ENCODE measurements around the gene FBXL16. TPM values are rescaled to one million over a fixed set of nuclear protein-coding genes. Genes with fewer than 3 reads are reported as not detected.

The FBXL16 gene
- total and polyA plus RNA-seq, 2 of the 13 experiments (the other 11 are each of a cell fraction or from before 2014, with no cell fraction given) = 0.22 to 2.0 TPM

DNA sequence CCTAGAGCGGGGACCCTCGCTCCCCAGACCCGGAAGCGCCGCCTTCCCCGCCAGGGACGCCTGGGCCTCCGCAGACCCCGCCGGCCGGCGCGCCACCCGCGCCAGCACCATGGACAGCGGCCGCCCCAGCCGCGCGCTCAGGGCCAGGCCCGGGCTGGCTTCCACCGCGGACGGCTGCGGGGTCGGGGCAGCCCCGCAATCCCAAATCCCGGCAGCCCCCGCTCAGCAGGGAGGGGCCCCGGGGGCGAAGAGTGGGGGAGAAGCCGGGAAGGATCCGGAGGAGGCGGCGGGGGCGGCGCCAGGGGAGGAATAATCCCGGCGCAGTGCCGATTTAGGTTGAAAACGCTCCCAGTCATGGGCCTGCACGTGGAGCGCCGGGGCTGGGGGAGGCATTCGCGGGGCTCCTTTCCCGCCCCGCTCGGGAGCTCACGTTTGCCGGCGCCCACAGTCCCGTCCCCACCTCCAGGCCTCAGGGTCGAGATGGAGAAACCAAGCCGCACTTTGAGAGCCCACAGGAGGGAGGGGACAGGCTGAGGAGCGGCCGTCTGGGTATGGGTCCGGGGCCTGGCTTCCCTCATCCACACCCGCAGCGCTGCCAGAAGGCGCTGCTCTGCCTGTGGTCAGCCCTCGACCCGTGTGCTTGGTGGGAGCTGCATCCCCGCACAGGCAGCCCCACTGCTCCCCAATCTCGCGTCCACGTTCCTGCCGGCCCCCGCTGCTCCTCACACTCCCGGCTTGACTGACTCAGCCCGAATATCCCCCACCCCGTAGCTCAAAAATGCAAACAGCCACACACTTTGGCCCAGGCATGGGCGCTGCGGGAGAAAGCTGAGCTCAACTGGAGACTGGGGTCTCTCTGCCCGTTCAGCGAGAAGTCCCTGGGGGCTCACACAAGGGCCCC lies 4.7 kb downstream of the FBXL16 start (continued):
- no peak for TF ChIP-seq HOMEZ (CRISPR knock-in tag; IDR thresholded peaks at IDR 0.05; ENCODE audit: low read depth)
- TF ChIP-seq KMT2B (CRISPR knock-in tag; IDR thresholded peaks at IDR 0.05) = no peak
- no peak for TF ChIP-seq U2AF1 (optimal IDR thresholded peaks at IDR 0.05; ENCODE audit: low read depth, low read length)
- 0 out of 2 replicates have a peak, but pooled peaks have one; percentile 68 for TF ChIP-seq ZNF704 (CRISPR knock-in tag; IDR thresholded peaks at IDR 0.05; ENCODE audit: borderline replicate concordance)
- no peak for TF ChIP-seq TAF1 (CRISPR knock-in tag; IDR thresholded peaks at IDR 0.05)
- TF ChIP-seq ZNF205 (CRISPR knock-in tag; IDR thresholded peaks at IDR 0.05) = no peak
- TF ChIP-seq BATF2 (CRISPR knock-in tag; IDR thresholded peaks at IDR 0.05) = peak; percentile 70; the same call in 1 of the 2 replicates
- no peak for TF ChIP-seq ZBTB4 (CRISPR knock-in tag; IDR thresholded peaks at IDR 0.05; ENCODE audit: borderline replicate concordance)
- TF ChIP-seq ZNF589 (CRISPR knock-in tag; conservative IDR thresholded peaks at IDR 0.05) = 0 out of 2 replicates have a peak, but pooled peaks have one; percentile 66
- TF ChIP-seq, protein P1, sequence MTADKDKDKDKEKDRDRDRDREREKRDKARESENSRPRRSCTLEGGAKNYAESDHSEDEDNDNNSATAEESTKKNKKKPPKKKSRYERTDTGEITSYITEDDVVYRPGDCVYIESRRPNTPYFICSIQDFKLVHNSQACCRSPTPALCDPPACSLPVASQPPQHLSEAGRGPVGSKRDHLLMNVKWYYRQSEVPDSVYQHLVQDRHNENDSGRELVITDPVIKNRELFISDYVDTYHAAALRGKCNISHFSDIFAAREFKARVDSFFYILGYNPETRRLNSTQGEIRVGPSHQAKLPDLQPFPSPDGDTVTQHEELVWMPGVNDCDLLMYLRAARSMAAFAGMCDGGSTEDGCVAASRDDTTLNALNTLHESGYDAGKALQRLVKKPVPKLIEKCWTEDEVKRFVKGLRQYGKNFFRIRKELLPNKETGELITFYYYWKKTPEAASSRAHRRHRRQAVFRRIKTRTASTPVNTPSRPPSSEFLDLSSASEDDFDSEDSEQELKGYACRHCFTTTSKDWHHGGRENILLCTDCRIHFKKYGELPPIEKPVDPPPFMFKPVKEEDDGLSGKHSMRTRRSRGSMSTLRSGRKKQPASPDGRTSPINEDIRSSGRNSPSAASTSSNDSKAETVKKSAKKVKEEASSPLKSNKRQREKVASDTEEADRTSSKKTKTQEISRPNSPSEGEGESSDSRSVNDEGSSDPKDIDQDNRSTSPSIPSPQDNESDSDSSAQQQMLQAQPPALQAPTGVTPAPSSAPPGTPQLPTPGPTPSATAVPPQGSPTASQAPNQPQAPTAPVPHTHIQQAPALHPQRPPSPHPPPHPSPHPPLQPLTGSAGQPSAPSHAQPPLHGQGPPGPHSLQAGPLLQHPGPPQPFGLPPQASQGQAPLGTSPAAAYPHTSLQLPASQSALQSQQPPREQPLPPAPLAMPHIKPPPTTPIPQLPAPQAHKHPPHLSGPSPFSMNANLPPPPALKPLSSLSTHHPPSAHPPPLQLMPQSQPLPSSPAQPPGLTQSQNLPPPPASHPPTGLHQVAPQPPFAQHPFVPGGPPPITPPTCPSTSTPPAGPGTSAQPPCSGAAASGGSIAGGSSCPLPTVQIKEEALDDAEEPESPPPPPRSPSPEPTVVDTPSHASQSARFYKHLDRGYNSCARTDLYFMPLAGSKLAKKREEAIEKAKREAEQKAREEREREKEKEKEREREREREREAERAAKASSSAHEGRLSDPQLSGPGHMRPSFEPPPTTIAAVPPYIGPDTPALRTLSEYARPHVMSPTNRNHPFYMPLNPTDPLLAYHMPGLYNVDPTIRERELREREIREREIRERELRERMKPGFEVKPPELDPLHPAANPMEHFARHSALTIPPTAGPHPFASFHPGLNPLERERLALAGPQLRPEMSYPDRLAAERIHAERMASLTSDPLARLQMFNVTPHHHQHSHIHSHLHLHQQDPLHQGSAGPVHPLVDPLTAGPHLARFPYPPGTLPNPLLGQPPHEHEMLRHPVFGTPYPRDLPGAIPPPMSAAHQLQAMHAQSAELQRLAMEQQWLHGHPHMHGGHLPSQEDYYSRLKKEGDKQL (CRISPR knock-in tag; IDR thresholded peaks at IDR 0.05; ENCODE audit: low read depth) = no peak
- TF ChIP-seq ZNF354B (CRISPR knock-in tag; IDR thresholded peaks at IDR 0.05) = no peak
- no peak for TF ChIP-seq PHF20 (CRISPR knock-in tag; IDR thresholded peaks at IDR 0.05)
- no peak for TF ChIP-seq POLR2G (IDR thresholded peaks at IDR 0.05; ENCODE audit: low read depth, low read length)
- peak; percentile 81; the same call in 1 of the 2 replicates for TF ChIP-seq MXD3 (CRISPR knock-in tag; IDR thresholded peaks at IDR 0.05)
- TF ChIP-seq ZNF160 (CRISPR knock-in tag; IDR thresholded peaks at IDR 0.05) = no peak; the same call in 1 of the 2 replicates
